Rectal smooth muscle tissue (tissue), 1 donor: Measurements from ENCODE around the gene FGFBP2.

Experiments
- H3K27ac ChIP-seq: one replicate; pipeline ENCODE4 v1.7.0; 2013; ENCODE audit warnings: low read depth, low read length, inconsistent platforms
- H3K27me3 ChIP-seq: one replicate; pipeline ENCODE4 v1.7.0; 2013; ENCODE audit warnings: low read length; ENCODE audit not compliant: control insufficient read depth, insufficient read depth
- H3K36me3 ChIP-seq: one replicate; pipeline ENCODE4 v1.7.0; 2013; ENCODE audit warnings: low read length; ENCODE audit not compliant: control insufficient read depth, insufficient read depth
- H3K4me1 ChIP-seq: one replicate; pipeline ENCODE4 v1.7.0; 2013; ENCODE audit warnings: low read length; ENCODE audit not compliant: control insufficient read depth, insufficient read depth
- H3K4me3 ChIP-seq: one replicate; pipeline ENCODE4 v1.7.0; 2013; ENCODE audit warnings: low read length
- H3K9ac ChIP-seq: one replicate; pipeline ENCODE4 v1.7.0; 2013; ENCODE audit warnings: low read length

The FGFBP2 gene

DNA sequence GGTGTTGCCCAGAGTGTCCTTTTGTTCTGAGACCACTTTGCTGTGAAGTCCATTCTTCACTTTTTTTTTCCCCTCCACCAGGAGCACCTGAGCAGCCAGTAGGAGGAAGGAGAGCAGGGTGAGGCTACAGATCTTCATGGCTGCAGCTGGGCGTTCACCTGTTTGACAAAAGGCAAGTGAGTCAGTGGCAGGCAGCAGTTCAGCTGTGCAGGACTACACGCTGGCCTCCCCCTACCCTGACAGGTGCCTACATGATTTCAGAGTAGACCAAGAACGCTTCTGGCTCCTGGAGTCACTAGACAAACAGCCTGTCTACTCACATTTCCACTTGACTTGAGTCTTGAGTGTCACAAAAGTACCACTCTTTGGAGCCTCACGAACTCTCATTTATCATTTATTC, 26.5 kb downstream of the FGFBP2 start:
- Histone ChIP-seq H3K36me3 (no peaks in the 10 kb centered on the region), H3K4me3 (no peak overlapping the region), H3K4me1 (no peaks in the 10 kb centered on the region), H3K9ac (no peak overlapping the region), H3K27ac (no peak overlapping the region), H3K27me3 (no peaks in the 10 kb centered on the region)

GRCh38 chr4:15935504-15936402, 27.2 kb downstream of the FGFBP2 start:
- H3K27me3 ChIP-seq: no peaks in the 10 kb centered on the region
- no peaks in the 10 kb centered on the region for H3K4me1 ChIP-seq
- no peak overlapping the region for H3K9ac ChIP-seq
- H3K36me3 ChIP-seq: no peaks in the 10 kb centered on the region
- H3K27ac ChIP-seq: no peak overlapping the region
- H3K4me3 ChIP-seq: no peak overlapping the region

DNA sequence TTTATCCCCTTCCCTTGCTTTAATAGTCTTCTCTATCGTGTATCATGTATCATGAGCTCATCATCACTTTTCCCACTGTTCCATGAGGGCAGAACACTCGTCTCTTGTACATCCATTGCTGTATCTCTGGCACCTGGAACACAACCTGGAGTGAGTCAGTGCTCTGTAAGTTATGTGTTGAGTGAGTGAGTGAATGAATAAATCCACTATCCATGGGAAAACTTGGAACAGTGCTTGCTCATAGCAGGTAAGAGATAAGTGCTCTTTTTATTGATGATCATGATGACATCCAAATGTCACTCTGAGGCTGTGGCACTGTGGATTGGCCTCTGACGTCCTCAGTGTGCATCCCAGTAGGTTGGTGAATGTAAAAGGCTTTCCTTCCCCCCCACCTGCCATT, 28.7 kb downstream of the FGFBP2 start:
- H3K4me3 ChIP-seq: no peak overlapping the region
- no peak overlapping the region for H3K9ac ChIP-seq
- H3K27me3 ChIP-seq: no peaks in the 10 kb centered on the region
- no peak overlapping the region for H3K27ac ChIP-seq
- H3K4me1 ChIP-seq: no peaks in the 10 kb centered on the region
- H3K36me3 ChIP-seq: no peaks in the 10 kb centered on the region

DNA sequence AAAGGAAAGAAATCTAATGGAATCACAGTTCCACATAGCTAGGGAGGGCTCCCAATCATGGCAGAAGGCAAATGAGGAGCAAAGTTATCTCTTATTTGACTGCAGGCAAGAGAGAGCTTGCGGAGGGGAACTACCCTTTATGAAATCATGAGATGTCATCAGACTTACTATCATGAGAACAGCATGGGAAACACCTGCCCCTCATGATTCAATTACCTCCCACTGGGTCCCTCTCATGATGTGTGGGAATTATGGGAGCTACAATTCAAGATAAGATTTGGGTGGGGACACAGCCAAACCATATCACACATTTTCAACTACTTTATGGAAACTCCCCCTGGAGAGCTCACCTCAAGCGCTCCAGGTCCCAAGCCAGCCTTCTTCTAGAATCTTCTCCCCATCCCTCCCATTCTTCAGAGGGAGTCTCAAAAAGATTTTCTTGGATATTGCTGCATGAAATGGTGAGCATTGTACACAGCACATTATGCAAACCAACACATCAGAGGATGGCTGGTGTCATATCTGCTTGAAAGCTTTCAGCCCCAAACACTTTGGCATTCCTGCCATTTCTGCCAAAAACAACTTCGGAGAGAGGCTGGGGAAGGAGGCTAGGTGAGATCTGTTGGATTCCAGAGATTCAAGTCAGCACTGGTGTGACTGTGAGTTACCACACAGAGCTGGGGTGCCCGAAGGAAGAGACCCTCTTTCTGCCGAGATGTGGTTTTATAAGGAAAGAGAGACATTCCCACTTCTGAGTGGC, 31.3 kb downstream of the FGFBP2 start:
- no peaks in the 10 kb centered on the region for H3K4me1 ChIP-seq
- no peaks in the 10 kb centered on the region for H3K27me3 ChIP-seq
- H3K4me3 ChIP-seq: no peak overlapping the region
- no peaks in the 10 kb centered on the region for H3K36me3 ChIP-seq
- H3K9ac ChIP-seq: no peak overlapping the region
- H3K27ac ChIP-seq: no peak overlapping the region

- Histone ChIP-seq H3K27ac (no peak overlapping the region), H3K4me3 (no peak overlapping the region), H3K36me3 (no peaks in the 10 kb centered on the region), H3K4me1 (no peaks in the 10 kb centered on the region), H3K27me3 (no peaks in the 10 kb centered on the region), H3K9ac (no peak overlapping the region)
Measured at GRCh38 chr4:15930314-15930713, 32.7 kb downstream of the FGFBP2 start.

GRCh38 chr4:15929540-15929939, 33.4 kb downstream of the FGFBP2 start:
- Histone ChIP-seq H3K4me1 (no peaks in the 10 kb centered on the region), H3K36me3 (no peaks in the 10 kb centered on the region), H3K9ac (no peak overlapping the region), H3K27me3 (no peaks in the 10 kb centered on the region), H3K4me3 (no peak overlapping the region), H3K27ac (no peak overlapping the region)

- Histone ChIP-seq H3K36me3 (no peaks in the 10 kb centered on the region), H3K4me3 (no peak overlapping the region), H3K4me1 (no peaks in the 10 kb centered on the region), H3K9ac (no peak overlapping the region), H3K27ac (no peak overlapping the region), H3K27me3 (no peaks in the 10 kb centered on the region)
Measured at GRCh38 chr4:15928883-15929282, 34.1 kb downstream of the FGFBP2 start.

DNA sequence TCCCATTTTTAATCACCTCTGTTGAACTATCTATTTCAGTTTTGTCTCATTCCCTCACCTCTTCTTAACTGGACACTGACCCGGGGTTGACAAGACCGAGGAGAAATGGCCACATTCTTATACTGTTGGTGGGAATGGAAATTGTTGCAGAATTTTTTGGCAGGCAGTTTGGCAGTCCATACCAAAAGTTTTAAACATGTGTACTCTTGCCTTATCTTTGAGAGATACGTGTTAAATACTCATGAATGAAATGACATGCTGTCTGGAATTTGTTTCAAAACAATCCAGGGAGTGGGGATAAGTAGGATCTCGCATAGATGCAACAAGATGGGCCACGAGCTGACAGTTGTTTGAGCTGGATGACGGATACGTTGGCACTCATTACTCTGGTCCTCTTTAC, 36.5 kb downstream of the FGFBP2 start:
- Histone ChIP-seq H3K9ac (no peak overlapping the region), H3K4me3 (no peak overlapping the region), H3K36me3 (no peaks in the 10 kb centered on the region), H3K27me3 (no peaks in the 10 kb centered on the region), H3K4me1 (no peaks in the 10 kb centered on the region), H3K27ac (no peak overlapping the region)

DNA sequence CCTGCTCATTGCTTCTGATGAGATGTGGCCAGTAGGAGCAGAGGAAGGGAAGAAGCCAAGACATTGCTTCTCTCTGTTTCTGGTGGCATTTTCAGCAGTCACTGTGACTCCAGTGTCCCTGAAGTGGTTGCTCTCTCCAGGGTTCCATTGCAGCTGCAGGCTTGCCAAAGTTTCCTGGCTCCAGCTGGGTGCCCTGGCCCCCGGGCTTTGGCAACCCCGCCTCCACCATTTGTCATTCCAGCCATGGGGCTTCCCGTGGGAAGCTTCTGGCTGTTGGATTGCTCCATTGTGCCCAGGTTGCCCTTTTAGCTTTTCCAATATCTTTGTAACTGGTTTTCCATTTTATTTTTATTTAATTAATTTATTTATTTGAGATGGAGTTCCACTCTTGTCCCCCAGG, 37.1 kb downstream of the FGFBP2 start:
- Histone ChIP-seq H3K4me1 (no peaks in the 10 kb centered on the region), H3K27me3 (no peaks in the 10 kb centered on the region), H3K9ac (no peak overlapping the region), H3K27ac (no peak overlapping the region), H3K36me3 (no peaks in the 10 kb centered on the region), H3K4me3 (no peak overlapping the region)

GRCh38 chr4:15921592-15921932, 41.4 kb downstream of the FGFBP2 start:
- Histone ChIP-seq H3K4me3 (no peak overlapping the region), H3K27ac (no peak overlapping the region), H3K4me1 (no peaks in the 10 kb centered on the region), H3K27me3 (no peaks in the 10 kb centered on the region), H3K9ac (no peak overlapping the region), H3K36me3 (no peaks in the 10 kb centered on the region)

DNA sequence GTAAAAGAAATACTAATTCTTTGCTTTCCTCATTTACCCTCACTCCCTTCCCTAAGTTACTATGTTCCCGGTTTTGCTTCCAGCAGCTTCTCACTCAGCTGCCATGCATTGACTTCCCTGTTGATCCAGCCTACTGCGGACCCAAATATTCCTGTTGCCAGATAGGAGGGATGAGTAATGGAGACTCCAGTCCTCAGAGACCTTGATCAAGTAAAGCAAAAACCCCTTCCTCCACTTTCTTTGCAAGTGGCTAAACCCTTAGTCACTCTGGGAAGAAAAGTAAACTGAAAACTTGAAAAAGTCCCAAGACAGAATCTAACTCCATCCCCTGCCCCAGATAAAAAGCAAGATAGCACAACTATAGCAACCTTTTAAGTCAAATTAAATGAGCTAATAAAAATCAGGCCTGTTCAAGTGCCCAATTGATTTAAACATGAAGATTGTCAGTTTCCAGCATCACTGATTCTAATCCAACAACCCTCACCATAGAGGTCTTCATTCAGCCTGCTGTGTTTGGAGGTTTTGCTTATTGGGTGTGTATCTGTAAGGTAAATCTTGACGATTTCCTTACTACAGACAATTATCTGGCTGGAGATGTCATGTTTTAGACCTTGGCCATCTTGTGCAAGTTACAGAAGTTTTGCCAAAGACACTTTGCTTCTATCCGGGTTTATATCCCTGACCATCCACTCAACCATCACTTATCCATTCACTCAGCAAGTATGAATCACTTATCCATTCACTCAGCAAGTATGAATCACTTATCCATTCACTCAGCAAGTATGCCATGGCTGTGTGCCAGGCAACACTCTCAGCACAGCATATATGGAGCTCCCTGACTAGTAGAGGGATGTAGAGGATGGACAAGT, 42.0 kb downstream of the FGFBP2 start:
- Histone ChIP-seq H3K36me3 (no peaks in the 10 kb centered on the region), H3K4me3 (no peak overlapping the region), H3K27ac (no peak overlapping the region), H3K9ac (no peak overlapping the region), H3K27me3 (no peaks in the 10 kb centered on the region), H3K4me1 (no peaks in the 10 kb centered on the region)

DNA sequence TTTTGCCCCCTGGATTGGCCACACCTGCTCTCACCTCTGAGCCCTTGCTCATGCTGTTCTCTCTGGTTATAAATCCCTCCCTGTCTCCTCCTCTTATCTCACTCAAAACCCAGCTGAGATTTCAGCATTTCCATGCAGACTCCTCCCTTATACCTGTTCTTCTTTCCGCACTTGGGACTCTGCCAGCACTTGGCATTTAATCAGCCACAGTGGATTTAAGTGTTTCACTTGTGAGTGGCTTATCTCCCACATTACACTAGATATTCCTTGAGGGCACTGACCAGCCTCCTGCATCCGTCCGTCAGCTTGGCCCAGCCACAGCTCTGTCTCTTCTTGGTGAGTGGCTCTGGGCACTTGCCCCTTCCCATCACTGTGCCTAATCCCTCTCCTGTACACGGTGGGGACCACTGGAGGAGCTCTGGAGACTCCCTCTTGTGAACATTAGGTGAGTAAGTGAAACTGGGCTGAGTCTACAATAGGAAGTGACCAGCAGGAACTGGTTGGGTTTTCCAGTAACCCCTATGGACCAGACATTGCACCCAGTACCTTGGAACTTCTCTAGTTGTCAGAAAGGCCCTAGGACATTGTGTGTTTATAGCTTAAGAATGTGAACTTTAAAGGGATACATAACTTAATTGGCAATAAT, 44.4 kb downstream of the FGFBP2 start:
- H3K27ac ChIP-seq: no peak overlapping the region
- H3K4me3 ChIP-seq: no peak overlapping the region

More for the DNA sequence above, 44.4 kb downstream of the FGFBP2 start:
- Histone ChIP-seq H3K36me3 (no peaks in the 10 kb centered on the region), H3K4me1 (no peaks in the 10 kb centered on the region), H3K9ac (no peak overlapping the region), H3K27me3 (no peaks in the 10 kb centered on the region)
